ENCODE measurements around the gene DHCR24. TPM values are rescaled to one million over a fixed set of nuclear protein-coding genes. Genes with fewer than 3 reads are reported as not detected.

DHCR24 gene
- total and polyA plus RNA-seq, 2 experiments from 2014 or later = 124 to 453 TPM

GRCh38 chr1:54889132-54889725 lies 2.2 kb upstream of the DHCR24 start:
- peaks cover 26% of the 10 kb centered on the region for H3K4me1 Mint-ChIP-seq
- no peaks in the 10 kb centered on the region for H3K9me3 Mint-ChIP-seq
- no peak overlapping the region for H3K27ac ChIP-seq (ENCODE audit: low read depth)
- DNase-seq (ENCODE audit: low spot score) (no peak), ATAC-seq (no peak)
- H3K36me3 Mint-ChIP-seq (ENCODE audit: low read depth) = peaks cover 22% of the 10 kb centered on the region
- H3K27ac Mint-ChIP-seq = no peak overlapping the region
- no peak overlapping the region for H2AFZ ChIP-seq
- TF ChIP-seq STAT1 (IDR thresholded peaks at IDR 0.05; ENCODE audit: unreplicated experiment) (no peak), CTCF (conservative IDR thresholded peaks at IDR 0.05; ENCODE audit: low read depth in 2 of 2) (no peak), NANOG (IDR thresholded peaks at IDR 0.05; ENCODE audit: borderline replicate concordance) (no peak), EZH2 (IDR thresholded peaks at IDR 0.05; ENCODE audit: low read depth, unreplicated experiment) (no peak), EZH2phosphoT487 (IDR thresholded peaks at IDR 0.05; ENCODE audit: unreplicated experiment) (no peak), POLR2AphosphoS5 (IDR thresholded peaks at IDR 0.05; ENCODE audit: low read depth) (no peak), ZNF114 (CRISPR knock-in tag; IDR thresholded peaks at IDR 0.05) (no peak), ZNF331 (CRISPR knock-in tag; IDR thresholded peaks at IDR 0.05; ENCODE audit: low read depth) (no peak), REST (IDR thresholded peaks at IDR 0.05; ENCODE audit: unreplicated experiment) (no peak), JUNB (IDR thresholded peaks at IDR 0.05; ENCODE audit: unreplicated experiment) (no peak), CREB1 (CRISPR knock-in tag; IDR thresholded peaks at IDR 0.05; ENCODE audit: low read depth) (no peak), ZNF462 (CRISPR knock-in tag; IDR thresholded peaks at IDR 0.05) (no peak)
- TF ChIP-seq, protein P1, sequence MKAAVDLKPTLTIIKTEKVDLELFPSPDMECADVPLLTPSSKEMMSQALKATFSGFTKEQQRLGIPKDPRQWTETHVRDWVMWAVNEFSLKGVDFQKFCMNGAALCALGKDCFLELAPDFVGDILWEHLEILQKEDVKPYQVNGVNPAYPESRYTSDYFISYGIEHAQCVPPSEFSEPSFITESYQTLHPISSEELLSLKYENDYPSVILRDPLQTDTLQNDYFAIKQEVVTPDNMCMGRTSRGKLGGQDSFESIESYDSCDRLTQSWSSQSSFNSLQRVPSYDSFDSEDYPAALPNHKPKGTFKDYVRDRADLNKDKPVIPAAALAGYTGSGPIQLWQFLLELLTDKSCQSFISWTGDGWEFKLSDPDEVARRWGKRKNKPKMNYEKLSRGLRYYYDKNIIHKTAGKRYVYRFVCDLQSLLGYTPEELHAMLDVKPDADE (IDR thresholded peaks at IDR 0.05) = no peak
- H3K4me3 ChIP-seq = no peak overlapping the region
- no peaks in the 10 kb centered on the region for H3K27me3 ChIP-seq (ENCODE audit: insufficient read depth)
- H4K20me1 ChIP-seq (replicated peaks; ENCODE audit: insufficient read depth) = peaks cover 22% of the 10 kb centered on the region
- H3K4me2 ChIP-seq = no peak overlapping the region
- 0 out of 2 replicates have a peak, but pooled peaks cover under 1% of the 10 kb centered on the region for H3K9me2 ChIP-seq (ENCODE audit: insufficient read depth)
- no peaks in the 10 kb centered on the region for H3F3A ChIP-seq (replicated peaks; ENCODE audit: low read depth)
- H3K27me3 Mint-ChIP-seq (ENCODE audit: insufficient read depth, low read depth, poor library complexity) = peaks cover 11% of the 10 kb centered on the region
- peaks cover 27% of the 10 kb centered on the region for H3K4me1 ChIP-seq (ENCODE audit: insufficient read depth)
- peaks cover 28% of the 10 kb centered on the region for H3K79me2 ChIP-seq (replicated peaks; ENCODE audit: insufficient read depth)
- H3K4me3 Mint-ChIP-seq = no peak overlapping the region
- H3K36me3 ChIP-seq (ENCODE audit: insufficient read depth) = peaks cover 10% of the 10 kb centered on the region
